Measurements from ENCODE around the gene PDCD1. TPM values are rescaled to one million over a fixed set of nuclear protein-coding genes. Genes with fewer than 3 reads are reported as not detected.
A peak's percentile ranks its signal among the peaks of the same experiment; 100 is the strongest.
"Not testable (repeated sequence)": the region's sequence is repeated elsewhere in the genome, so short reads cannot be mapped to it uniquely, and the experiment has no call there.

PDCD1 gene
- total RNA-seq, 4 donors from 2014 or later: not detected

GRCh38 chr2:241835611-241836010 is 23.1 kb downstream of the PDCD1 start:
- Histone ChIP-seq H3K4me3 (no peak overlapping the region), H3K36me3 (no peaks in the 10 kb centered on the region), H3K27me3 (peaks cover 16% of the 10 kb centered on the region), H3K27ac (no peak overlapping the region), H3K4me1 (no peaks in the 10 kb centered on the region), H3K9me3 (no peaks in the 10 kb centered on the region)
- WGBS: 75% methylated on average over 4 of the region's 4 CpGs
- no peak for DNase-seq (ENCODE audit: low spot score in 2 of 2)
- TF ChIP-seq EP300 (IDR thresholded peaks at IDR 0.05): no peak
- no peak for TF ChIP-seq POLR2AphosphoS5 (IDR thresholded peaks at IDR 0.05)
- TF ChIP-seq CTCF (IDR thresholded peaks at IDR 0.05): no peak
- no peak for TF ChIP-seq POLR2A (IDR thresholded peaks at IDR 0.05)

- WGBS: 86% methylated on average over 10 of the region's 10 CpGs
- H3K4me3 ChIP-seq: no peak overlapping the region
- H3K27ac ChIP-seq: no peak overlapping the region
- H3K4me1 ChIP-seq: no peaks in the 10 kb centered on the region
- DNase-seq (ENCODE audit: low spot score in 2 of 2): no peak
- H3K36me3 ChIP-seq: no peaks in the 10 kb centered on the region
- TF ChIP-seq CTCF (IDR thresholded peaks at IDR 0.05): no peak
- TF ChIP-seq POLR2A (IDR thresholded peaks at IDR 0.05): no peak
- no peak for TF ChIP-seq POLR2AphosphoS5 (IDR thresholded peaks at IDR 0.05)
- no peak for TF ChIP-seq EP300 (IDR thresholded peaks at IDR 0.05)
- no peaks in the 10 kb centered on the region for H3K9me3 ChIP-seq
- peaks cover 16% of the 10 kb centered on the region for H3K27me3 ChIP-seq
Observed at GRCh38 chr2:241834527-241835210, 24.0 kb downstream of the PDCD1 start.

DNA sequence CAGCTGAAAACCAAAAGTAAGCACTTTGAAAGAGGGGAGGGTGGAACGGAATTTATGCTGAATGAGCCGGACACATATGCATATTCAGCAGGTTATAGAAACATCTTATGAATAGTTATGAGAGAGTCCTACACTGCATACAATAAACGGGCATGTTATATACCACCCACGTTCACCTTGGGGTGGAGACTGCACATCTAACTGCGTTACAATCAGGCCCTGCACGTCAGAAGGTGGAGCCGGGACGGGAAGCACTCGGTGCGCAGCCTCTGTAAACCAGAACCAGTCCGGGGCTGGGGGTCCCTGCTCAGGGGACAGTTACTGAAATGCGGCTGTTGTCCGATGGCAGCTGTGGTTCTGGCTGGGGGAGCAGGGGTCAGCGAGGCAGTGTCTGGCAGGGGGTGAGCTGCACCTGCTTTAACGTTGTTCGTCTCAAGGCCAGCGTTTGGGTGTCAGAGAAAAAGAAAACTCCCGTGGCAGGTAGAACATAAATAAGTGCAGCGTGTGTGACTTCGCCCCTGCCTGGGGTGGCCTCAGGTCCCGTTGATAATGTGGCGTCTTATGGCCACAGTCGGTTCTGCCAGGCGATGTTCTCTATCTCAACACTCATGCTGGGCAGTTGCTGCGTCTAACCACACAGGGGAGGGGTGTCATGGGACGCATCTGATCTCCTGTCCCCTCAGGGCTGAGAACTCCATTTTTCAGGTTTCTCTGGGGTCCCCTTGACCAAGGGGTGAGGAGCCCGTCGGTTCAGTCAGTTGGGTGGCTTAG is 24.8 kb downstream of the PDCD1 start:
- not testable (repeated sequence) for H3K4me3 ChIP-seq, H3K36me3 ChIP-seq, H3K27ac ChIP-seq, H3K9me3 ChIP-seq, H3K4me1 ChIP-seq
- peak in 1 of 2 donors; percentile 44 for DNase-seq (ENCODE audit: low spot score in 2 of 2)
- 81% methylated on average over 28 of the region's 28 CpGs for WGBS
- peaks cover 16% of the 10 kb centered on the region for H3K27me3 ChIP-seq

DNA sequence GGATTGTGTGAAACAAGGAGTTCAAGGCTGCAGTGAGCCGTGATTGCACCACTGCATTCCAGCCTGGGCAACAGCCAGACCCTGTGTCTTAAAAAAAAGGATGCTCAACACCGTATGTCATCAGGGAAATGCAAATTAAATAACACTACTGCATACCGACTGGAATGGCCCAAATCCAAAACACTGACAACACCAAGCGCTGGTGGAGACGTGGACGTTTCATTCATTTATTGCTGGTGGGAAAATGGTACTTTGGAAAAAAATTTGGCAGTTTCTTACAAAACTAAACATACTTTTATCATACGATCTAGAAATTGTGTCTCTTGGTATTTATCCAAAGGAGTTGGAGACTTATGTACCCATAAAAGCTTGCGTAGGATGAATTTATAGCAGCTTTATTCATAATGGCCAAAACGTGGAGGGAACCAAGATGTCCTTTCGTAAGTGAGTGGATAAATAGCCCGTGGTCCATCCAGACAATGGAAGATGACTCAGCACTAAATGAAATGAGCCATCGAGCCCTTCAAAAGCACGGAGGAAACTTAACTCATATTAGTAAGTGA is 25.5 kb downstream of the PDCD1 start:
- H3K27ac ChIP-seq: no peak overlapping the region
- H3K4me1 ChIP-seq: no peaks in the 10 kb centered on the region
- DNase-seq (ENCODE audit: low spot score in 2 of 2): peak in 1 of 2 donors; percentile 56
- WGBS: 33% methylated on average over 13 of the region's 13 CpGs
- H3K4me3 ChIP-seq: no peak overlapping the region
- H3K27me3 ChIP-seq: peaks cover 16% of the 10 kb centered on the region
- TF ChIP-seq EP300 (IDR thresholded peaks at IDR 0.05) (no peak), POLR2A (IDR thresholded peaks at IDR 0.05) (no peak), CTCF (IDR thresholded peaks at IDR 0.05) (no peak), POLR2AphosphoS5 (IDR thresholded peaks at IDR 0.05) (no peak)
- no peaks in the 10 kb centered on the region for H3K36me3 ChIP-seq
- H3K9me3 ChIP-seq: no peaks in the 10 kb centered on the region

GRCh38 chr2:241827394-241827793 is 31.3 kb downstream of the PDCD1 start:
- Histone ChIP-seq H3K9me3 (peaks cover 8% of the 10 kb centered on the region), H3K4me3 (no peak overlapping the region)

DNA sequence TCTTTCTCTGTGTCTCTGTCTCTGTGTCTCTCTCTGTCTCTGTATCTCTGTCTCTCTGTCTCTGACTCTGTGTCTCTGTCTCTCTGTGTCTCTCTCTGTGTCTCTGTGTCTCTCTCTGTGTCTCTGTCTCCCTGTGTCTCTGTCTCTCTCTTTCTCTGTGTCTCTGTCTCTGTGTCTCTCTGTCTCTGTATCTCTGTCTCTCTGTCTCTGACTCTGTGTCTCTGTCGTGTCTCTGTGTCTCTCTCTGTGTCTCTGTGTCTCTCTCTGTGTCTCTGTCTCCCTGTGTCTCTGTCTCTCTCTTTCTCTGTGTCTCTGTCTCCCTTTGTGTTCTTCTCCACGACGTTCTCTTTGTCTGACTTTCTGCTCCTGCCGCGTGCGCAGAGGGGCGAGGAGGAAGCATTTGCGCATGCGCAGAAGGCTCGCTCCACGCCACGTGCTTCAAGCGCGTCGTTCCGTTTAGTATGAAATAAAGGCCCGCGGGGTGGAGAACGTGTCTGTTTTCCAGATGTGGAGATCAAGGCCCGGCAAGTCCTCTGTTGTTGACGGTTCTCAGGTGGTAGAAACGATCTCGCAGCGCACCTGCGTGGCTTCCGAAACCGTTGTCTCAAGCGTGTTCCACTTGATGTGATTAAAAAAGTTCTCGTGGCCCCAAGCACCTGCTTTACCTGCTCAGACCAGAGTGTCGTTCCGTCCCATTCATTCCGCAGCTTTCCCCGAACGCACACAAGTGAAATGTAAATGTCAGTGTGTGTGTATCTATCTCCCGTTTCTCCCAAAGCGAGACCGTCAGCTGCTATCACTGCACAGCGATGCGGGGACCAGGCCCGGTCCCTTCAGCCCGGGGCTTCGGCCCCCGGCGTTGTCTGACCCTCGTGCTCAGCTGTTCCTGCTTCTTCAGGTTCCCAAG is 34.9 kb downstream of the PDCD1 start:
- not testable (repeated sequence) for H3K4me3 ChIP-seq, H3K4me1 ChIP-seq, H3K9me3 ChIP-seq, H3K36me3 ChIP-seq, H3K27ac ChIP-seq
- DNase-seq (ENCODE audit: low spot score in 2 of 2): peak in 1 of 2 donors; percentile 54
- peaks cover 19% of the 10 kb centered on the region for H3K27me3 ChIP-seq
- 86% methylated on average over 45 of the region's 45 CpGs for WGBS

More at GRCh38 chr2:241827394-241827793, 31.3 kb downstream of the PDCD1 start:
- Histone ChIP-seq H3K27me3 (peaks cover 13% of the 10 kb centered on the region), H3K36me3 (no peaks in the 10 kb centered on the region), H3K27ac (no peak overlapping the region), H3K4me1 (no peaks in the 10 kb centered on the region)
- WGBS: 85% methylated on average over 2 of the region's 2 CpGs
- DNase-seq (ENCODE audit: low spot score in 2 of 2): no peak
- TF ChIP-seq EP300 (IDR thresholded peaks at IDR 0.05) (no peak), CTCF (IDR thresholded peaks at IDR 0.05) (no peak), POLR2A (IDR thresholded peaks at IDR 0.05) (no peak), POLR2AphosphoS5 (IDR thresholded peaks at IDR 0.05) (no peak)

Data from suprapubic skin (tissue), 4 donors.